ENCODE results near the gene DSTN. TPM values are rescaled to one million over a fixed set of nuclear protein-coding genes. Genes with fewer than 3 reads are reported as not detected.

Gene DSTN
- 112 and 126 TPM in 2 replicates for total RNA-seq (2014; rRNA removed; shearing (Covaris generic))

- H3K36me3 ChIP-seq (replicated peaks; ENCODE audit: control insufficient read depth, insufficient read depth, low read length): no peaks in the 10 kb centered on the region
- H3K4me3 ChIP-seq (ENCODE audit: insufficient read depth, low read depth, low read length): peak within 1 kb of the TSS; percentile 96
- DNase-seq: peak; percentile 96
- H3K27me3 ChIP-seq (ENCODE audit: control insufficient read depth, insufficient read depth, low read length): no peaks in the 10 kb centered on the region
Observed at GRCh38 chr20:17569616-17570346, at the start of gene DSTN. Gene DSTN (plus strand): TSS chr20:17570075. CDS start chr20:17570209, 134 bp downstream.

- Histone ChIP-seq H3K4me3 (ENCODE audit: insufficient read depth, low read depth, low read length) (no peak overlapping the region), H3K36me3 (replicated peaks; ENCODE audit: control insufficient read depth, insufficient read depth, low read length) (no peaks in the 10 kb centered on the region; the same call in 1 of the 2 replicates), H3K27me3 (ENCODE audit: control insufficient read depth, insufficient read depth, low read length) (no peaks in the 10 kb centered on the region)
- DNase-seq: no peak
Observed at GRCh38 chr20:17520583-17520982, 49.3 kb upstream of the DSTN start.

- Histone ChIP-seq H3K27me3 (ENCODE audit: control insufficient read depth, insufficient read depth, low read length) (no peaks in the 10 kb centered on the region), H3K4me3 (ENCODE audit: insufficient read depth, low read depth, low read length) (no peak overlapping the region), H3K36me3 (replicated peaks; ENCODE audit: control insufficient read depth, insufficient read depth, low read length) (no peaks in the 10 kb centered on the region)
- no peak for DNase-seq
Observed at GRCh38 chr20:17522528-17522927, 47.3 kb upstream of the DSTN start.

- no peak for DNase-seq
- no peak overlapping the region for H3K4me3 ChIP-seq (ENCODE audit: insufficient read depth, low read depth, low read length)
- H3K36me3 ChIP-seq (replicated peaks; ENCODE audit: control insufficient read depth, insufficient read depth, low read length): no peaks in the 10 kb centered on the region
- no peaks in the 10 kb centered on the region for H3K27me3 ChIP-seq (ENCODE audit: control insufficient read depth, insufficient read depth, low read length)
Observed at GRCh38 chr20:17523326-17523725, 46.5 kb upstream of the DSTN start.

- no peaks in the 10 kb centered on the region for H3K36me3 ChIP-seq (replicated peaks; ENCODE audit: control insufficient read depth, insufficient read depth, low read length)
- no peaks in the 10 kb centered on the region for H3K27me3 ChIP-seq (ENCODE audit: control insufficient read depth, insufficient read depth, low read length)
- DNase-seq: no peak
- H3K4me3 ChIP-seq (ENCODE audit: insufficient read depth, low read depth, low read length): no peak overlapping the region
Observed at GRCh38 chr20:17524560-17524959, 45.3 kb upstream of the DSTN start.

GRCh38 chr20:17525132-17525531, 44.7 kb upstream of the DSTN start:
- no peak for DNase-seq
- H3K4me3 ChIP-seq (ENCODE audit: insufficient read depth, low read depth, low read length): no peak overlapping the region
- no peaks in the 10 kb centered on the region for H3K27me3 ChIP-seq (ENCODE audit: control insufficient read depth, insufficient read depth, low read length)
- H3K36me3 ChIP-seq (replicated peaks; ENCODE audit: control insufficient read depth, insufficient read depth, low read length): no peaks in the 10 kb centered on the region

- H3K36me3 ChIP-seq (replicated peaks; ENCODE audit: control insufficient read depth, insufficient read depth, low read length): no peaks in the 10 kb centered on the region
- H3K27me3 ChIP-seq (ENCODE audit: control insufficient read depth, insufficient read depth, low read length): 0 out of 2 replicates have a peak, but pooled peaks cover under 1% of the 10 kb centered on the region
- H3K4me3 ChIP-seq (ENCODE audit: insufficient read depth, low read depth, low read length): no peak overlapping the region
- DNase-seq: peak; percentile 80
Observed at GRCh38 chr20:17525650-17526049, 44.2 kb upstream of the DSTN start.

- DNase-seq: no peak
- H3K4me3 ChIP-seq (ENCODE audit: insufficient read depth, low read depth, low read length): no peak overlapping the region
- no peaks in the 10 kb centered on the region for H3K36me3 ChIP-seq (replicated peaks; ENCODE audit: control insufficient read depth, insufficient read depth, low read length)
- 0 out of 2 replicates have a peak, but pooled peaks cover 2% of the 10 kb centered on the region for H3K27me3 ChIP-seq (ENCODE audit: control insufficient read depth, insufficient read depth, low read length)
Observed at GRCh38 chr20:17529586-17529985, 40.3 kb upstream of the DSTN start.

GRCh38 chr20:17530153-17530552, 39.7 kb upstream of the DSTN start:
- no peak for DNase-seq
- Histone ChIP-seq H3K36me3 (replicated peaks; ENCODE audit: control insufficient read depth, insufficient read depth, low read length) (no peaks in the 10 kb centered on the region), H3K4me3 (ENCODE audit: insufficient read depth, low read depth, low read length) (no peak overlapping the region), H3K27me3 (ENCODE audit: control insufficient read depth, insufficient read depth, low read length) (0 out of 2 replicates have a peak, but pooled peaks cover 2% of the 10 kb centered on the region)

GRCh38 chr20:17530716-17531664, 38.9 kb upstream of the DSTN start, which contains the start of gene BFSP1:
Gene BFSP1 (minus strand): TSS chr20:17531379. CDS start chr20:17531329, 50 bp downstream.
- peak within 1 kb of the TSS; percentile 57 for H3K4me3 ChIP-seq (ENCODE audit: insufficient read depth, low read depth, low read length)
- H3K27me3 ChIP-seq (ENCODE audit: control insufficient read depth, insufficient read depth, low read length): 0 out of 2 replicates have a peak, but pooled peaks cover 2% of the 10 kb centered on the region
- DNase-seq: peak; percentile 87
- no peaks in the 10 kb centered on the region for H3K36me3 ChIP-seq (replicated peaks; ENCODE audit: control insufficient read depth, insufficient read depth, low read length)

- DNase-seq: no peak
- Histone ChIP-seq H3K27me3 (ENCODE audit: control insufficient read depth, insufficient read depth, low read length) (0 out of 2 replicates have a peak, but pooled peaks cover 2% of the 10 kb centered on the region), H3K4me3 (ENCODE audit: insufficient read depth, low read depth, low read length) (peak overlapping the region; percentile 57), H3K36me3 (replicated peaks; ENCODE audit: control insufficient read depth, insufficient read depth, low read length) (no peaks in the 10 kb centered on the region)
Observed at GRCh38 chr20:17531665-17532025, 38.2 kb upstream of the DSTN start.

GRCh38 chr20:17533396-17533795, 36.5 kb upstream of the DSTN start:
- H3K27me3 ChIP-seq (ENCODE audit: control insufficient read depth, insufficient read depth, low read length): 0 out of 2 replicates have a peak, but pooled peaks cover 2% of the 10 kb centered on the region
- H3K36me3 ChIP-seq (replicated peaks; ENCODE audit: control insufficient read depth, insufficient read depth, low read length): no peaks in the 10 kb centered on the region
- H3K4me3 ChIP-seq (ENCODE audit: insufficient read depth, low read depth, low read length): no peak overlapping the region
- DNase-seq: peak; percentile 77

GRCh38 chr20:17534077-17534476, 35.8 kb upstream of the DSTN start:
- Histone ChIP-seq H3K27me3 (ENCODE audit: control insufficient read depth, insufficient read depth, low read length) (0 out of 2 replicates have a peak, but pooled peaks cover 2% of the 10 kb centered on the region), H3K36me3 (replicated peaks; ENCODE audit: control insufficient read depth, insufficient read depth, low read length) (no peaks in the 10 kb centered on the region), H3K4me3 (ENCODE audit: insufficient read depth, low read depth, low read length) (no peak overlapping the region)
- DNase-seq: no peak

- Histone ChIP-seq H3K27me3 (ENCODE audit: control insufficient read depth, insufficient read depth, low read length) (no peaks in the 10 kb centered on the region), H3K4me3 (ENCODE audit: insufficient read depth, low read depth, low read length) (no peak overlapping the region), H3K36me3 (replicated peaks; ENCODE audit: control insufficient read depth, insufficient read depth, low read length) (no peaks in the 10 kb centered on the region)
- DNase-seq: peak; percentile 74
Observed at GRCh38 chr20:17536944-17537444, 32.9 kb upstream of the DSTN start.
